IPS-18c (cell line): ENCODE measurements around the gene OR2B3.
"Not testable (repeated sequence)": the region's sequence is repeated elsewhere in the genome, so short reads cannot be mapped to it uniquely, and the experiment has no call there.

Experiments
- H3K4me3 ChIP-seq: 2 replicates; pipeline ENCODE4 v1.7.0; 2013; ENCODE audit warnings: low read depth, mild to moderate bottlenecking, low read length, moderate library complexity; ENCODE audit not compliant: insufficient read depth
- H3K9me3 ChIP-seq: one replicate; pipeline ENCODE4 v1.6.1; 2013; ENCODE audit warnings: mild to moderate bottlenecking, low read length, moderate library complexity; ENCODE audit not compliant: control insufficient read depth, insufficient read depth

Gene OR2B3

GRCh38 chr6:29087213-29087612 lies at the start of gene OR2B3:
TSS of gene OR2B3 (minus strand) at chr6:29087313. CDS start at chr6:29087248, 65 bp downstream.
- Histone ChIP-seq H3K4me3 (no peak within 1 kb of the TSS), H3K9me3 (no peaks in the 10 kb centered on the region)

- H3K4me3 ChIP-seq, result no peak overlapping the region
- H3K9me3 ChIP-seq, result no peaks in the 10 kb centered on the region
Observed at GRCh38 chr6:29131691-29132090, 44.6 kb upstream of the OR2B3 start.

GRCh38 chr6:29130644-29131043 lies 43.5 kb upstream of the OR2B3 start:
- no peaks in the 10 kb centered on the region for H3K9me3 ChIP-seq

GRCh38 chr6:29129326-29130012 lies 42.4 kb upstream of the OR2B3 start:
- H3K4me3 ChIP-seq, result no peak overlapping the region
- H3K9me3 ChIP-seq, result no peaks in the 10 kb centered on the region

More at GRCh38 chr6:29130644-29131043, 43.5 kb upstream of the OR2B3 start:
- no peak overlapping the region for H3K4me3 ChIP-seq

- not testable (repeated sequence) for H3K4me3 ChIP-seq
Observed at GRCh38 chr6:29114964-29115363, 27.9 kb upstream of the OR2B3 start.

GRCh38 chr6:29112135-29112534 lies 25.0 kb upstream of the OR2B3 start:
- Histone ChIP-seq H3K4me3 (no peak overlapping the region), H3K9me3 (no peaks in the 10 kb centered on the region)

More at GRCh38 chr6:29114964-29115363, 27.9 kb upstream of the OR2B3 start:
- not testable (repeated sequence) for H3K9me3 ChIP-seq

- no peaks in the 10 kb centered on the region for H3K9me3 ChIP-seq
- no peak within 1 kb of the TSS for H3K4me3 ChIP-seq
Observed at GRCh38 chr6:29107758-29108157, 20.6 kb upstream of the OR2B3 start, which contains the start of gene OR2J3. TSS of gene OR2J3 (plus strand) at chr6:29108058. CDS start at chr6:29111891, 3,833 bp downstream.

- no peaks in the 10 kb centered on the region for H3K9me3 ChIP-seq
- H3K4me3 ChIP-seq, result no peak within 1 kb of the TSS
Observed at GRCh38 chr6:29099190-29099589, 12.1 kb upstream of the OR2B3 start, which contains the start of gene OR2J1. TSS of gene OR2J1 (plus strand) at chr6:29099490. CDS start at chr6:29100943, 1,453 bp downstream.

GRCh38 chr6:29097803-29098202 lies 10.7 kb upstream of the OR2B3 start:
- H3K4me3 ChIP-seq, result no peak overlapping the region
- no peaks in the 10 kb centered on the region for H3K9me3 ChIP-seq

GRCh38 chr6:29092957-29093356 lies 5.8 kb upstream of the OR2B3 start:
- H3K9me3 ChIP-seq, result no peaks in the 10 kb centered on the region
- no peak overlapping the region for H3K4me3 ChIP-seq

- H3K9me3 ChIP-seq, result no peaks in the 10 kb centered on the region
- H3K4me3 ChIP-seq, result no peak overlapping the region
Observed at GRCh38 chr6:29082457-29082856, 4.7 kb downstream of the OR2B3 start.

GRCh38 chr6:29081312-29081711 lies 5.8 kb downstream of the OR2B3 start:
- H3K9me3 ChIP-seq, result no peaks in the 10 kb centered on the region

GRCh38 chr6:29079203-29079602 lies 7.9 kb downstream of the OR2B3 start:
- Histone ChIP-seq H3K4me3 (no peak overlapping the region), H3K9me3 (no peaks in the 10 kb centered on the region)

More at GRCh38 chr6:29081312-29081711, 5.8 kb downstream of the OR2B3 start:
- no peak overlapping the region for H3K4me3 ChIP-seq

GRCh38 chr6:29071831-29072723 lies 15.0 kb downstream of the OR2B3 start:
- no peaks in the 10 kb centered on the region for H3K9me3 ChIP-seq
- no peak overlapping the region for H3K4me3 ChIP-seq

GRCh38 chr6:29051680-29052079 lies 35.4 kb downstream of the OR2B3 start:
- H3K9me3 ChIP-seq, result no peaks in the 10 kb centered on the region
- H3K4me3 ChIP-seq, result no peak overlapping the region

GRCh38 chr6:29045075-29045474 lies 42.0 kb downstream of the OR2B3 start, which contains the start of gene OR2W1:
TSS of gene OR2W1 (minus strand) at chr6:29045175. CDS start at chr6:29045175, 0 bp downstream.
- Histone ChIP-seq H3K4me3 (no peak within 1 kb of the TSS), H3K9me3 (no peaks in the 10 kb centered on the region)
